ENCODE results near the gene SPC25. TPM values are rescaled to one million over a fixed set of nuclear protein-coding genes. Genes with fewer than 3 reads are reported as not detected.

SPC25 gene
- total RNA-seq, 1 experiment from 2014 or later, result 3.5 TPM

- CTCF ChIA-PET, result no interaction called here
- no TSS peak for BruUV-seq (replicated peaks)
Measured at GRCh38 chr2:168907940-168908662, 17.9 kb upstream of the SPC25 start.

GRCh38 chr2:168904358-168904757, 14.1 kb upstream of the SPC25 start:
- H3K27me3 Mint-ChIP-seq (ENCODE audit: insufficient read depth, unreplicated experiment), result peaks cover 86% of the 10 kb centered on the region
- no peaks in the 10 kb centered on the region for H3K9me3 Mint-ChIP-seq (ENCODE audit: unreplicated experiment)
- no peaks in the 10 kb centered on the region for H3K36me3 Mint-ChIP-seq (ENCODE audit: insufficient read depth, unreplicated experiment)
- DNase-seq (ENCODE audit: unreplicated experiment), result no peak
- no TSS peak for BruUV-seq (replicated peaks)
- no peak overlapping the region for H3K27ac Mint-ChIP-seq (ENCODE audit: low read depth, unreplicated experiment)
- no peak overlapping the region for H3K4me3 Mint-ChIP-seq (ENCODE audit: unreplicated experiment)
- H3K4me1 Mint-ChIP-seq (ENCODE audit: insufficient read depth, unreplicated experiment), result no peaks in the 10 kb centered on the region
- ChIA-PET POLR2A (no interaction called here), CTCF (no interaction called here)
- intact Hi-C loops (cut with micrococcal nuclease), result no loop called here
- TF ChIP-seq CTCF (IDR thresholded peaks at IDR 0.05; ENCODE audit: unreplicated experiment), result no peak

More at GRCh38 chr2:168907940-168908662, 17.9 kb upstream of the SPC25 start:
- Mint-ChIP-seq H3K4me3 (ENCODE audit: unreplicated experiment) (no peak overlapping the region), H3K27me3 (ENCODE audit: insufficient read depth, unreplicated experiment) (peaks cover 74% of the 10 kb centered on the region), H3K27ac (ENCODE audit: low read depth, unreplicated experiment) (no peak overlapping the region), H3K36me3 (ENCODE audit: insufficient read depth, unreplicated experiment) (no peaks in the 10 kb centered on the region), H3K4me1 (ENCODE audit: insufficient read depth, unreplicated experiment) (peaks cover 5% of the 10 kb centered on the region), H3K9me3 (ENCODE audit: unreplicated experiment) (no peaks in the 10 kb centered on the region)
- intact Hi-C loops (cut with micrococcal nuclease), result no loop called here
- no peak for DNase-seq (ENCODE audit: unreplicated experiment)
- TF ChIP-seq CTCF (IDR thresholded peaks at IDR 0.05; ENCODE audit: unreplicated experiment), result no peak
- POLR2A ChIA-PET, result no interaction called here

GRCh38 chr2:168903888-168904287, 13.7 kb upstream of the SPC25 start:
- POLR2A ChIA-PET, result no interaction called here
- no peak for DNase-seq (ENCODE audit: unreplicated experiment)
- H3K27ac Mint-ChIP-seq (ENCODE audit: low read depth, unreplicated experiment), result no peak overlapping the region
- H3K36me3 Mint-ChIP-seq (ENCODE audit: insufficient read depth, unreplicated experiment), result no peaks in the 10 kb centered on the region
- no peak overlapping the region for H3K4me3 Mint-ChIP-seq (ENCODE audit: unreplicated experiment)
- intact Hi-C loops (cut with micrococcal nuclease), result no loop called here
- no peaks in the 10 kb centered on the region for H3K4me1 Mint-ChIP-seq (ENCODE audit: insufficient read depth, unreplicated experiment)
- no peaks in the 10 kb centered on the region for H3K9me3 Mint-ChIP-seq (ENCODE audit: unreplicated experiment)
- CTCF ChIA-PET, result no interaction called here
- TF ChIP-seq CTCF (IDR thresholded peaks at IDR 0.05; ENCODE audit: unreplicated experiment), result no peak
- peaks cover 86% of the 10 kb centered on the region for H3K27me3 Mint-ChIP-seq (ENCODE audit: insufficient read depth, unreplicated experiment)
- BruUV-seq (replicated peaks), result no TSS peak

GRCh38 chr2:168901003-168901402, 10.8 kb upstream of the SPC25 start, which contains the start of gene G6PC2:
Gene G6PC2 (plus strand): TSS chr2:168901291. CDS start chr2:168901332, 41 bp downstream.
- BruUV-seq (replicated peaks), result no TSS peak
- CTCF ChIA-PET, result no interaction called here
- Mint-ChIP-seq H3K9me3 (ENCODE audit: unreplicated experiment) (no peaks in the 10 kb centered on the region), H3K4me3 (ENCODE audit: unreplicated experiment) (no peak within 1 kb of the TSS), H3K27ac (ENCODE audit: low read depth, unreplicated experiment) (no peak within 1 kb of the TSS), H3K27me3 (ENCODE audit: insufficient read depth, unreplicated experiment) (peaks cover 64% of the 10 kb centered on the region), H3K36me3 (ENCODE audit: insufficient read depth, unreplicated experiment) (no peaks in the 10 kb centered on the region), H3K4me1 (ENCODE audit: insufficient read depth, unreplicated experiment) (no peaks in the 10 kb centered on the region)
- no peak for TF ChIP-seq CTCF (IDR thresholded peaks at IDR 0.05; ENCODE audit: unreplicated experiment)
- intact Hi-C loops (cut with micrococcal nuclease), result no loop called here
- POLR2A ChIA-PET, result no interaction called here
- DNase-seq (ENCODE audit: unreplicated experiment), result no peak
